ENCODE data around the gene FFAR3. TPM values are rescaled to one million over a fixed set of nuclear protein-coding genes. Genes with fewer than 3 reads are reported as not detected.

Gene FFAR3
- total RNA-seq, 3 donors from 2014 or later: 0.16 to 0.33 TPM; not detected in 1

GRCh38 chr19:35310811-35311465, 47.3 kb upstream of the FFAR3 start:
- Histone ChIP-seq H3K36me3 (no peaks in the 10 kb centered on the region), H3K27ac (peak overlapping the region in 1 of 2 donors; percentile 17), H3K9me3 (no peaks in the 10 kb centered on the region), H3K27me3 (no peaks in the 10 kb centered on the region), H3K4me1 (peaks cover 0 to 5% of the 10 kb centered on the region in 2 donors), H3K4me3 (peak overlapping the region in 1 of 3 donors; percentile 32)
- DNase-seq (ENCODE audit: low spot score in 2 of 2): no peak
- no peak for TF ChIP-seq POLR2A (IDR thresholded peaks at IDR 0.05)
- no peak for TF ChIP-seq CTCF (IDR thresholded peaks at IDR 0.05)
- TF ChIP-seq POLR2AphosphoS5 (IDR thresholded peaks at IDR 0.05): no peak
- intact Hi-C loops (cut with DNase I; ENCODE audit: low total_unique reads): no loop called here

GRCh38 chr19:35311901-35312665, 46.2 kb upstream of the FFAR3 start:
- H3K36me3 ChIP-seq: no peaks in the 10 kb centered on the region
- no peak overlapping the region for H3K27ac ChIP-seq
- peak overlapping the region in 1 of 3 donors; percentile 18 for H3K4me3 ChIP-seq

GRCh38 chr19:35313587-35313986, 44.7 kb upstream of the FFAR3 start:
- peaks cover 0 to 5% of the 10 kb centered on the region in 2 donors for H3K4me1 ChIP-seq
- no peaks in the 10 kb centered on the region for H3K27me3 ChIP-seq
- H3K36me3 ChIP-seq: no peaks in the 10 kb centered on the region
- no peak for DNase-seq (ENCODE audit: low spot score in 2 of 2)
- H3K9me3 ChIP-seq: no peaks in the 10 kb centered on the region
- no peak overlapping the region for H3K27ac ChIP-seq
- intact Hi-C loops (cut with DNase I; ENCODE audit: low total_unique reads): no loop called here
- no peak overlapping the region for H3K4me3 ChIP-seq
- TF ChIP-seq CTCF (IDR thresholded peaks at IDR 0.05) (no peak), POLR2A (IDR thresholded peaks at IDR 0.05) (no peak), POLR2AphosphoS5 (IDR thresholded peaks at IDR 0.05) (no peak)

More at GRCh38 chr19:35311901-35312665, 46.2 kb upstream of the FFAR3 start:
- TF ChIP-seq POLR2AphosphoS5 (IDR thresholded peaks at IDR 0.05): no peak
- no peak for DNase-seq (ENCODE audit: low spot score in 2 of 2)
- intact Hi-C loops (cut with DNase I; ENCODE audit: low total_unique reads): no loop called here
- H3K27me3 ChIP-seq: no peaks in the 10 kb centered on the region
- H3K4me1 ChIP-seq: peaks cover 0 to 5% of the 10 kb centered on the region in 2 donors
- no peaks in the 10 kb centered on the region for H3K9me3 ChIP-seq

- Histone ChIP-seq H3K4me3 (no peak overlapping the region), H3K27ac (no peak overlapping the region), H3K36me3 (no peaks in the 10 kb centered on the region), H3K9me3 (no peaks in the 10 kb centered on the region), H3K4me1 (peaks cover 0 to 5% of the 10 kb centered on the region in 2 donors), H3K27me3 (no peaks in the 10 kb centered on the region)
- TF ChIP-seq POLR2A (IDR thresholded peaks at IDR 0.05) (no peak), CTCF (IDR thresholded peaks at IDR 0.05) (no peak), POLR2AphosphoS5 (IDR thresholded peaks at IDR 0.05) (no peak)
- no peak for DNase-seq (ENCODE audit: low spot score in 2 of 2)
- intact Hi-C loops (cut with DNase I; ENCODE audit: low total_unique reads): no loop called here
These were observed 44.2 kb upstream of the FFAR3 start for GRCh38 chr19:35314031-35314430.

- no peaks in the 10 kb centered on the region for H3K9me3 ChIP-seq
- H3K27me3 ChIP-seq: no peaks in the 10 kb centered on the region
- H3K4me1 ChIP-seq: no peaks in the 10 kb centered on the region
- intact Hi-C loops (cut with DNase I; ENCODE audit: low total_unique reads): loop anchor here (5.0 kb wide), 1 partner anchor 813 kb away; no protein-coding TSS in a partner anchor
- DNase-seq (ENCODE audit: low spot score in 2 of 2): no peak
- no peak overlapping the region for H3K4me3 ChIP-seq
- TF ChIP-seq POLR2AphosphoS5 (IDR thresholded peaks at IDR 0.05): no peak
- no peak for TF ChIP-seq CTCF (IDR thresholded peaks at IDR 0.05)
- TF ChIP-seq POLR2A (IDR thresholded peaks at IDR 0.05): no peak
- no peaks in the 10 kb centered on the region for H3K36me3 ChIP-seq
- H3K27ac ChIP-seq: no peak overlapping the region
These were observed 43.3 kb upstream of the FFAR3 start for GRCh38 chr19:35314858-35315470.
